ENCODE results near the gene SIGMAR1. TPM values are rescaled to one million over a fixed set of nuclear protein-coding genes. Genes with fewer than 3 reads are reported as not detected.

The SIGMAR1 gene
- total and polyA plus RNA-seq, 2 of the 8 experiments (the other 6 are each of a cell fraction or from before 2014, with no cell fraction given): 84.2 to 134 TPM

DNA sequence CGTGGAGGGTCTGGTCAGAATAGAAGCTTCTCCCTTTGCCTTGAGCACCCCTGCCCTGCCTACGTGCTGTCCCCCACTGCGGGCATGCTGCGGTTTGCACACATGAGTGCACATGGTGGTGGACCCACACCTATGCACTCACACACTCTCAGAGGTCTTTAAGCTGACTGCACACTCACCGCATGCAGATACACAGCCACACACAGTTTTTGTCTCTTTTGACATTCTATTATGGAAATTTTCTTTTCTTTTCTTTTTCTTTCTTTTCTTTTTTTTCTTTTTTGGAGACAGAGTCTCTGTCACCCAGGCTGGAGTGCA, 8.1 kb downstream of the SIGMAR1 start:
- H4K91ac ChIP-seq (replicated peaks; ENCODE audit: insufficient read length, low read length): no peak overlapping the region
- H3K23me2 ChIP-seq (ENCODE audit: low read depth, low read length): peaks cover 9% of the 10 kb centered on the region
- ChIA-PET POLR2A (ENCODE audit: partially characterized antibody) (interaction anchor here (0.8 to 11.3 kb wide), 4 partner anchors 9 to 37 kb away, joined by 3 to 127 read pairs (median 3); partner anchors contain the start of genes GALT, IL11RA and RPP25L), CTCF (ENCODE audit: partially characterized antibody) (interaction anchor here (0.6 to 18.5 kb wide), 10 partner anchors 8 to 296 kb away, joined by 3 to 401 read pairs (median 4); partner anchors contain the start of genes DCTN3, RPP25L and SIGMAR1)
- no peaks in the 10 kb centered on the region; a peak in 1 of 8 replicates for H3K36me3 ChIP-seq (ENCODE audit: control insufficient read depth in 2 of 4, insufficient read depth in 4 of 4, low read length in 3 of 4)
- H3K79me1 ChIP-seq (ENCODE audit: low read depth, low read length): no peaks in the 10 kb centered on the region
- H3K9me3 ChIP-seq (ENCODE audit: insufficient read depth in 2 of 2, low read depth in 1 of 2, low read length in 1 of 2): no peaks in the 10 kb centered on the region
- H2AK5ac ChIP-seq (ENCODE audit: low read depth, low read length): no peak overlapping the region
- H3K27me3 ChIP-seq (replicated peaks in 1 of 4; ENCODE audit: control insufficient read depth in 3 of 4, extremely low read depth in 1 of 4, insufficient read depth in 3 of 4, low read length in 3 of 4): peaks cover 53 to 69% (median 68%) of the 10 kb centered on the region in 4 experiments
- H3K4ac ChIP-seq (replicated peaks; ENCODE audit: insufficient read length, low read depth, low read length): no peak overlapping the region
- H2AFZ ChIP-seq (ENCODE audit: low read length): no peak overlapping the region
- DNase-seq (ENCODE audit: low read depth in 1 of 2, low spot score in 2 of 2) (no peak), FAIRE-seq (no peak)
- H2BK20ac ChIP-seq (ENCODE audit: low read length): no peak overlapping the region
- H3K9ac ChIP-seq (replicated peaks in 1 of 4; ENCODE audit: extremely low read depth in 1 of 4, low read depth in 3 of 4, low read length in 3 of 4): no peak overlapping the region
- H3K4me1 ChIP-seq (replicated peaks in 1 of 4; ENCODE audit: control insufficient read depth in 3 of 4, insufficient read depth in 4 of 4, low read length in 3 of 4): peaks cover 0 to 16% (median 5%) of the 10 kb centered on the region in 4 experiments; a peak in 6 of 7 replicates
- TF ChIP-seq SUZ12 (IDR thresholded peaks at IDR 0.05; ENCODE audit: low read length) (peak; percentile 6; the same call in 1 of the 2 replicates), RXRA (IDR thresholded peaks at IDR 0.05; ENCODE audit: insufficient read depth, low read depth, low read length) (no peak)
- peak overlapping the region; percentile 9 to 59 (median 36); a peak in 7 of 8 replicates for H3K4me3 ChIP-seq (ENCODE audit: extremely low read depth in 1 of 4, insufficient read depth in 2 of 4, low read depth in 3 of 4, low read length in 4 of 4)
- H3K18ac ChIP-seq (ENCODE audit: extremely low read depth, low read length): no peak overlapping the region
- 50% methylated on average over 5 of the region's 5 CpGs; no CpG with 5 or more reads in 1 of the 2 experiments for WGBS, 2 experiments (ENCODE audit: extremely low coverage in 1 of 2, insufficient coverage in 1 of 2, insufficient read length in 1 of 2, insufficient replicate concordance in 2 of 2, low coverage in 1 of 2, low lambda C conversion rate in 2 of 2, missing lambda C conversion rate in 1 of 2)
- no peak overlapping the region for H3K56ac ChIP-seq (replicated peaks; ENCODE audit: insufficient read length, low read depth, low read length)
- H2BK120ac ChIP-seq (replicated peaks; ENCODE audit: low read depth, low read length): no peak overlapping the region
- H4K8ac ChIP-seq (ENCODE audit: extremely low read depth, insufficient read depth, low read length): peak overlapping the region; percentile 69; the same call in 1 of the 2 replicates
- no peak overlapping the region for H3K27ac ChIP-seq (ENCODE audit: low read depth, low read length)
- no peak overlapping the region for H4K5ac ChIP-seq (ENCODE audit: insufficient read length, low read depth, low read length)
- no peak overlapping the region for H3K14ac ChIP-seq (ENCODE audit: insufficient read length)
- no peak overlapping the region for H3K23ac ChIP-seq (ENCODE audit: insufficient read length)
- no peak overlapping the region for H2BK5ac ChIP-seq (ENCODE audit: low read depth, low read length)
- H4K20me1 ChIP-seq (replicated peaks in 1 of 2; ENCODE audit: control insufficient read depth in 1 of 2, insufficient read depth in 2 of 2, low read length in 2 of 2): peaks cover 0 to 6% of the 10 kb centered on the region in 2 experiments
- H3K4me2 ChIP-seq (ENCODE audit: insufficient read depth in 1 of 2, low read depth in 2 of 2, low read length in 2 of 2): peak overlapping the region; percentile 62 to 87
- H3K79me2 ChIP-seq (ENCODE audit: control insufficient read depth in 1 of 2, insufficient read depth in 2 of 2, low read length in 2 of 2): no peaks in the 10 kb centered on the region
- H2BK15ac ChIP-seq (ENCODE audit: low read length): 0 out of 2 replicates have a peak overlapping the region, but pooled peaks have one; percentile 20
- H2BK12ac ChIP-seq (ENCODE audit: low read depth, low read length): 0 out of 2 replicates have a peak overlapping the region, but pooled peaks have one; percentile 71
